HG03565 (cell line): Measurements from ENCODE around the gene ZNF24.
A peak's percentile ranks its signal among the peaks of the same experiment; 100 is the strongest.

Experiments used
- ATAC-seq: cut with Tn5 transposase; IDR thresholded peaks from one replicate; pipeline ENCODE4 v1.9.1; 2021; ENCODE audit warnings: mild to moderate bottlenecking, moderate library complexity; ENCODE audit not compliant: unreplicated experiment

The ZNF24 gene

DNA sequence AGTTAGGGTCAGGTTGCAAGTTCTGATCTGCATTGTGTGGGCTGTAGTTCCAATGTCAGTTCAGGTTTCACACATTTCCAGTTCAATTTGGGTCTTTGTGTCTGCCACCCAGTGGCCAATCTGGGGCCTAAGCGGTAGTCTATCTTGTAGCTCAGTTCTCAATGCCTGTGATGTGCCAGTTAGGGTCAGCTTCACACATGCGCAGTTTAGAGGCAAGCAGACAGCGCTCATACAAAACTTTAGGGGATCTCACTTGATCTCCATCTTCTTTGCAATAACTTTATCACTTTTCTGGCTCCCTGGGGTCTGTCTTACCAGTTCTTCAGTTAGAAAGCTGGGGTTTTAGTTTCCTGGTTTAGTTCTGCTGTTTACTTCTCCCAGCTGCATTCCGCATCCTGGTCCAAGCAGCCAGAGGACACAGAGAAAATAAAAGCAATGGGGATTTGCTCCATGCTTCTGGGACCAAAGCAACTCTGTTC lies 11.0 kb upstream of the ZNF24 start:
- ATAC-seq: peak; percentile 97

DNA sequence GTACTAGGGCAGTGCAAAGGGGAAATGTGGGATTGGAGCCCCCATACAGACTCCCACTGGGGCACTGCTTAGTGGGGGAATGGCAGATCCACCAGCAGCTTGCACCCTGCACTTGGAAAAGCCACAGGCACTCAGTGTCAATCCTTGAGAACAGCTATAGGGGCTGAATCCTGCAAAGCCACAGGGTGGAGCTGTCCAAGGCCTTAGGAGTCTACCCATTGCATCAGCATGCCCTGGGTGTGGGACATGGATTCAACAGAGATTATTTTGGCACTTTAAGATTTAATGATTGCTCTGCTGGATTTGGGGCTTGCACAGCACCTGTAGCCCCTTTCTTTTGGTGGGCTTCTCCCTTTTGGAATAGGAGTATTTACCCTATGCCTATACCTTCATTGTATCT lies 8.6 kb upstream of the ZNF24 start:
- ATAC-seq: no peak

DNA sequence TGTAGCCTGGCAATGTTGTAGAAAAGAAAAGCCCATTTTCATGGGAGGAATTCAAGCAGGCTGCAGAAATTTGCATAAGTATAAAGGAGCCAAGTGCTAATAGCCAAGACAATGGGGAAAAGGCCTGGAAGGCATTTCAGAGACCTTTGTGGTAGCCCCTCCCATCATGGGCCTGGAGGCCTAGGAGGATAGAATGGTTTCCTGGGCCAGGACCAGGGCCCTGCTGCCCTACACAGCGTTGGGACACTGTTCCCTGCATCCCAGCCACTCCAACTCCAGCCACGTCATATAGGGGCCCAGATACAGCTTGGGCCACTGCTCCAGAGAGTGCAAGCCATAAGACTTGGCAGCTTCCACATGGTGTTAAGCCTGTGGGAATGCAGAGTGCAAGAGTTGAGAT lies 8.1 kb upstream of the ZNF24 start:
- no peak for ATAC-seq

DNA sequence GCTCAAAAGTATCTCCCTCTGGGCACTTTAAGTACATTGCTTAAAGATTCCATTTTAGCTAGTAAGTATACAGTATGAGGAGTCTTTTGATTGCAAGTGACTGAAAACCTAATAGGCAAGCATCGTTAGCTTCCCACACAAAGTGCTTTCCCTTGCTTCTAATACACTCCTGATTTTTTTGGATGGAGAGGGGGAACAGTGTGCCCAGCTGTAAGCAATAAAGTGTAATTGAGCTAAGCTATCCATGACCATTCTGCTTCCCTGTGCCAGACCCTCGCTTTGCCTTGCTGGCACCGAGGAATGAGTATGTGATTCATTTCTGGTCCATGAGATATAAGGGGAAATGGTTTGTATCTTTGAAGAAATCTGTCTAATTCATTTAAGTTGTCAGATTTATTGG lies 3.8 kb upstream of the ZNF24 start:
- no peak for ATAC-seq

DNA sequence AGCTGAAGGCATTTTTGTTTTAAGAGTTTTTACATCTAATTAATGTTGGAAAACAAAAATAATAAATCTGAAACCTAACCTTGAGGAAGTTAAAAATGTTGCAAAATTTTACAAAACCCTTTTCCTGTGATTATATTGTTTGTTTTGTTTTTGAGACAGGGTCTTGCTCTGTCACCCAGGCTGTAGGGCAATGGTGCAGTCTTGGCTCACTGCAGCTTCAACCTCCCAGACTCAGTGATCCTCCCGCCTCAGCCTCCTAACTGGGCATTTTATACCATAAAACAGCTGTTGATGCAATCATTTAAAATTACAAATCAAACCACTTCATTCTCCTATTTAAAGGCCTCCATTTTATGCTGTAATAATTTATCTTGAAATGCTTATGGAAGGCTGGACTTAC lies 1.7 kb upstream of the ZNF24 start:
- ATAC-seq: no peak

DNA sequence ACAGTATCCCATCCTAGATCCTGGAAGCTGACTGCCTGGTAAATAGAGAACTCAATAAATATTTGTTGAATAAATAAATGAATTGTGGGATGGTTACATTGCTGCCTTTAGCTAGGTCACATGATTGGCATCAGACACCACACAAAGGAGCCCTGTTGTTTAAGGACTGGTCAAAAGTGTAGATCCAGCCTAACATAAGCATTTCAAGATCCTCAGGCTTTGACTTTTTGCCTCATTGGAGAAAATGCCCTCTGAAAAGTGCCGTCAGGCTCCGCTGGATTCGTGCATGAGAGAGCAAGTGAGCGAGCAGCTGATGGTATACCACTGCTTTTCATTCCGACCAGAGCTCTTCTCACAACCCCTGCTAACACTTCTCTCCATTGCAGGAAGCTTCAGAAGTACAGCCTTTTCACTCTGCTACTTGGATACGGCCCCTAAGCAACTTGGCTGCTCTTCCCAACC lies 1.3 kb upstream of the ZNF24 start:
- ATAC-seq: no peak

DNA sequence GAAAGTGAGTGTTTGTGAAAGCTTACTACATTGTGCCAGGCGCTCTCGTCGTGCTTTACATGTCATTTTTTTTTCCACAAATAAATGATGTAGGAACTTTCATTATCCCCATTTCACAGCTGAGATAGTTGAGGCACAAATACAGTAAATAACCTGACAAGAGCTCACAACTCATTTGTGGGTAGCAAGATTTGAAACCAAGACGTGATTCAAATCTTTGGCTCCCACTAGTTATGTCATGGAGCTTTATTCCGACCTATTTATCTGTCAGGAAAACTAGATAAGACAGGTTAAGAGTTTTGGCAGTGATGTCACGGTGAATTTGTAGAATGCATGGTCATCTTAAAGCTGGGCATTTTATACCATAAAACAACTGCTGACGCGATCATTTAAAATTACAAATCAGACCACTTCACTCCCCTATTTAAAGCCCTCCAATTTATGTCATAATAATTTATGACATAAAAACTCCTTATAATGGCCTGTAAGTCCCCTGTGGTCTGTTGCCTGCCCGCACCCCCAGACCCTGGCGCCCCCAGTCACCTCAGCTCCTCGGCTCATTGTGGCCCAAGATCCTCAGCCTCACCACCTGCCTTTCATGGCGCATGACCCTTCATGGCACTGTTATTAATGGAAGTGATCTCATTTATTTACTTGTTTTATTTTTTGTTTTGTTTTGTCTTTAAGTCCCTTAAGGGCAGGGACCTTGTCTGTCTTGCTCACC lies 678 bp upstream of the ZNF24 start:
- no peak for ATAC-seq

DNA sequence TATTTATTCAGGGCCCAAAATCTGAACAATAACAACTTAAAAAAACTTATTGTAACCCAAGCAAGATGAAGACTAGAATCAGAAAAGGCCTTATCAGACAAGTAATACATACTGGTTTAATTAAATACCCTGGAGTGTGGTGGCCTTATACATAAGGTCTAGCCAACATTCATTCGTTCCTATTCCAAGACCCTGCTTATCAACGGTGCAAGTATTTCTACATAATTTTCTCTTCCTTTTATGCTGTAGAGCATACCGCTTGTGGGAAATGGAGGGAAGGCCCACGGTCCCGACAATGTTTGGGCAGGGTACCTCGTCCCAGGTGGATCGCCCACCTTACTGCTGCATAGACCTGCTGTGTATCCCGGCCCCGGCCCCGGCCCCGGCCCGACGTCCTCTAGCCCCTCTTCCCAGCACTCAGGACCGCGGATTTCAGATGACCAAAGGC lies 708 bp downstream of the ZNF24 start:
- no peak for ATAC-seq

DNA sequence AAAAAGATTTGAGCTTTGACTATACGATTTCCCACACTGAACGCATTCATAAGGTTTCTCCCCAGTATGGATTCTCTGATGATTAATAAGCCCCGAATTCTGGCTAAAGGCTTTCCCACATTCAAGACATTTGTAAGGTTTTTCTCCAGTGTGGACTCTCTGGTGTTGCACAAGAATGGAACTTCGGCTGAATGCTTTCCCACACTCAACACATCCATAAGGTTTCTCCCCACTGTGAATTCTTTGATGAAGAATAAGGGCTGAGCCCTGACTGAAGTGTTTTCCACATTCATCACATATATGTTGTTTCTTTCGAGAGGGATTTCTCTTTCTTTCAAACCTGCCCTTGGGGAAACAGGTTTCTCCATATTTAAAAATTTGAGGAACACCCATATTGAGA lies 6.9 kb downstream of the ZNF24 start:
- ATAC-seq: no peak

DNA sequence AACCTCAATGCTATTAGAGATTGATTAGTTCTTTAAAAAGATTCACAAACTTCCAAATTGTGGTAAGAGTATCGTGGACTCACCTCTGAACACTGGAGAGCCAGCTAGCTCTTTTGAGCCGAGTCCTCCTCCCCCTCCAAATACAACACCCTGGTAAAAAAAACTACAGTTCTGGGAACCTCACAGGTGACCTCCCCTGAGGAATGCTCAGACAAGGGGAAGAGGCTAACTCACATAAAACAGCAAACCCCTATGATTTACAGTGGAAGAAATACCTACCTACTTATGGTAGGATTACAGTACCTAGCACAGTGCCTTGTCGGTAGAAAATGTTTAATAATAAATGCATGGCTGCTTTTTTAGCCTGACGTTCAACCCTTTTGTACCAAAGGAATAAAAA lies 8.4 kb downstream of the ZNF24 start:
- ATAC-seq: no peak

DNA sequence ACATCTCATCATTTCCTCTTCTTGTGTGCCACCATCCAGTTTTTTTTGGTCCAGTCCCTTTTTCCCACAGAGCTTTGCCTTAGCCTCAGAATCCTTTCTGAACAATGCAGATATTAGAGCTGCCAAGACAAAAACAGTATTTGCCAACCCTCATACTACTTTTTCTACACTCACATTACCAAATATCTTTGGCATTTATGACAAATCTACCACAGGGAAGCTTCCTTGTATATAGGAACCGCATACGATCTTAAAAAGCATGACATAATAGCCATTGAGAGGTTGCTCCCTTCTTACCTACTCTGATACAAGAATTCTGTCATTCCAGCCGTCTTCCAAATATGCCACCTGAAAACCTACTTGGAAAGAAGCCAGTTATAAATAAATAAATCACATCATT lies 9.4 kb downstream of the ZNF24 start:
- ATAC-seq: no peak

DNA sequence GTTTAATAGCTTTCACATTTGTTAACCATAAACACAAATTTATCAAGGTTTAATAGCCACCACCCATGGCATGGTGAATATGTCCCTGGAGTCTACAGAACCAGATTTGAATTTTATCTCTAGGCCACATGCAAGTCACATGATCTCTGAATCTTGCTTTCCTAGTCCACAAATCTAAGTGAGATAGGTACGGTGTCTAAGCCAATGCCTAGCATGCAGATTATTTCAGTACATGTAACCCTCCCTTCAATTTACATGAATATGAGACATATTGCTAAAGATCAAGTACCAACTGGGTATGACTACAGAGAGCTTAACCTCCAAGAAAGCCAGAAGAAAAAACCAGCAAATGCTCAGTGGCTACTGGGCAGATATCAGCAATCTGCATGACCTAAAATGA lies 10.0 kb downstream of the ZNF24 start:
- no peak for ATAC-seq

DNA sequence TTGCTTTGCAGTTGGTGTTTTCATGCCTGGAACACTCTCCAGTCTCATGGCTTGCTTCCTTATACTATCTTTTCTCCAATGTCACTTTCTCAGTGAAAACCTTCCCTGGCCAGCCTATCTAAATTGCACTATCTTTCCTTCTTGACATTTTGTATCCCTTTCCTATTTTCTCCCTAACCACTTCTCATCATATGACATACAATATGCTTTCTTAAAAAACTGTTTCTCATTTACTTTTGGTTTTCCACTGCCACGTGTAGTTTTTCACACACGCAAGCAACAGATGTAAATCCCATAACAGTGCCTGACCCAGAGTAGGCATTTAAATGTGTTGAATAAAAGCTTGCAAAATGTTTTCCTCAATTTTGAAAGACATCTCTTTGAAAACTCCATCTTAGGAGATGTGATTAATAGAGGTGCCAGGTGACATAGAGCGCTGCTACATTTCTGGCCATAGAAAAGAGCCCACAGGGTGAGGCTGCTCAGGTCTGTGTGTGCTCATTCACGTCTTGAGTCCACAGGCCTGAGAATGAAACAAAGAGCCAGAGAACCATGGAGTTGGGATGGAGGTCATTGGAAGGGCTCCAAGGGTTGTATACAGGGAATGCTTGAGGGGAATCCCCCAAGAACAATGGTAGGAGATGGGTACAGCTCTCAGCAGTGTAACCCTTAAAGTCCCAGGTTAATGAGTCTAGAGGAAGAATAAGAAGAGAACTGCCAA lies 12.7 kb downstream of the ZNF24 start:
- ATAC-seq: no peak

DNA sequence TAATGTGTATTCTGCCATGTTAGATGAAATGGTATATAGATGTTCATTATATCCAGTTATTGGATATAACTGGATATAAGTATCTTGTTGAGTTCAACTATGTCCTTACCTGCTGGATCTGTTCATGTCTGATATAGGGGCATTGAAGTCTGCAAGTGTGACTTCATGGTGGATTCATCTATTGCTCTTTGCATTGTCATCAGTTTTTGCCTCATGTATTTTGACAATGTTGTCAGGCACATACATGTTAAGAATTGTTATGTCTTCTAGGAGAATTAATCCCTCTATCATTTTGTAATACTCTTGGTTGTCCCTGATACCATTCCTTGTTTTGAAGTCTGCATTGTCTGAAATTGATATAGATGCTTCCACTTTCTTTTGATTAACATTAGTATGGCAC lies 15.4 kb downstream of the ZNF24 start:
- ATAC-seq: no peak

DNA sequence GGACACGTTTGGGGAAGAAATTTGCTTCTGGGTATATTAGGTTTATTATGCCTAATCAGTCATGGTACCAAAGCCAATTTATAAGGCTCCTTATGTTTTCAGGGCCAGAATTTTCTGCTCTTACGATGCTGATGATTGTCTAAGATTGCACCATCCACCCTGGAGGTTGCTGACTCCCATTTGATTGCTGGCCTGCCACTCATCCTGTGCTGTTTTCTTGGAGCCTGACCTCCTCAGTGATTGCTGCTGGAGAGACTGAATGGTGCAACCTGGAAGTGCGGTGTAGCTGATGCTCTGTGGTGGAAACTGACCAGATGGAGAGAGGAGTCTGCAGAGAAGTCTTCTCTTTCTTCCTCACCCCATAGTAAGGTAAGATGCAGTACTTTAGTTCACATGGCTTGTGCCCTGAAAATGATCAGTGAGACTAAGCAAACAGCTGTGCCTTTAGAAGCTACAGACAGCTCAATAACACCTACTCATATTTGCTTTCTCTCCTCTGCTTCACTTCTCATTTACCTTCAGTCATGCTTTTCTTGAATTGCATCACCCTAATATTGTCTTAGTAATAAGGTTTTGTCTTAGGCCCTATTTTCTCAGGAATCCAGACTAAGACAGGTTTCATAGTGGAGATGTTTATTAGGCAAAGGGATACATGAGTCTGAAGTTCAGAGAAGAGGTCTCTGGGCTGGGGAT lies 17.4 kb downstream of the ZNF24 start:
- no peak for ATAC-seq

DNA sequence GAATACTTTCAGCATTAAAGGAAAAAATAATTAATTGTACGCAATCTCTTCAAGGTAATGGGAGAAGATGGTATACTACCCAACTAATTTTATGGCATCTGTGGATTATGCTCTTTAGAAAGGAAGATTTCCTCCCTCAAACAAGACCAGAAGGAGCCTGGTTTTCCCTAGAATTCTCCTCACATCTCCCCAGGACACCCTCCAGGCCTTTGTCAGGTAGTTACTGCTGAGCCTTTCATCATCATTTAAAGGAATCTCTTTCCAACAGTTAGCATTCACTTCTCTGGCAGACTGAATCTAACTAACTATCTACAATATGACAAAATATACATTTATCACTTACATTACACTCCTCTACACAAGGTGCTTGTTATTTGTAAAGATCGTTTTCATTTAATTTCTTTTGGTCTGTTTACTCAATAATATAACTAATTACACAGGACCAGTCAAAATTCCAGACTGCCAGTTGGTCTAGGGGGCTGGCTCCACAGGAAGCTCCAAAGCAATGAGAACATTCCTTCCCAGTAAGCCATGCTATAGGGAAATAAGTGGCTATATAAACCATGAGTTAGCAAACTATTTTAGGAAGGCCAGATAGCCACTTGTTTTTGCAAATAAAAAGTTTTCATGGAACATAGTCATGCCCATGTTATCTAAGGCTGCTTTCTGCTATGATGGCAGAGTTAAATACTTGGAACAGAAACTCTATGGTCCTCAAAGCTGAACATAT lies 19.1 kb downstream of the ZNF24 start:
- no peak for ATAC-seq

DNA sequence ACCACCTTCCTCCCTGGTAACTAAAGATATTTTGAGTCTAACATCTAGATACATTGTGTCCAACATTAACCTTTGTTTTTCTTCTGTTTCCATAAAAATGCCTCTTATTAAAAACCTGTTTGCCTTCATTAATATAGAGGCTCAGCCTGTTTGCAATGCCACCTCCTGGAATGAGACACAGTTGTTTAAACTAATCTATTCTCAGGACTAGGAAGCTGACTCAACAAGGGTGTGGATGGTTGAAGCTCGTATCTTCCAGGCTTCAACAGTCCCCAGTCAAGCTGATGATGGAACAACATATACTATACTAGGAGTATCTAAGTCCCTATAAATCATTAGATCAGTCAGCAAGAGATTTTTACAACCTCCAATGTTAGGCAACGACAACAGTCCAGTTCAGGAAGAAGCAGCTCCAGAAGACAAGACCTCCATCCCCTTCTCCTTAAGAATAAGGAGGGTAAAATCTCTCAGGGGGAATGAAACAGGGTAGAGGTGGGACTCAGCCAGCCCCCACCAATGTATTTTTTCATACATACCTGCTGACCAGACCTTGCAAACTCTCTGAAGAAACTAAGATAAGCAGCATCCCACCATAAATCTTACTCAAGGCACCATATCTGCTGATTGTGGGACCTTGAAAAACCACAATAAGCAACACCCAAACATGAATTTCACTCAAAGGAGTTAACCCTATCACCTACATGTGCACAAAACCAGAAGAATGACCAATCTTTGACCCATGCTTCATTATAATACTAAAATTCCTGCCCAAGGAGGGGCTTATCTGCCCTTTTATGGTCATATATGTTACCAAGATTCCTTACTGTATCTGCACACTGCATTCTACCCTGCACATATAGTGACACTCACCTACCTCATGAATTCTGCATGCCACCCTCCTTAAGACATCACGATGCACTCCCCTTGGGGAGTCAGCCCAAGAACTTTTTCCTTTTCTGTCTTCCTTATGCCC lies 21.4 kb downstream of the ZNF24 start:
- no peak for ATAC-seq

DNA sequence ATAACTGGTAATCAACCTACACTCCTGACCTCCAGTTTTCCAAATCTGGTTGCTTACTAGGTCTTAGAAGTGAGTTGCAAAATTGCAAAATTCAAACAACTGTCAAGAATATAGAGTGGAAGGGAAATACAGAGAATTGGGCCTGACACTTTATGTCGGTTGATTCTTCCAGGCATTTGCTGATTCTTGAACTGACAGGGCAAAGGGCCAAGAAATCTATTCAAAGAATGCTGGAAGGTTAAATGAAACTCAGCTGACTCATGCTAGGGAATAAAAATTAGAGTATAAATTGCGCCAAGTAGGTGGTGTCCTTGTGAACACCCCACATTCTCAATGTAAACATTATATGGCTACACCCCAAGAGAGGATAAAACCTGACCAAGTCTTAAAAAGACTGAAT lies 32.7 kb downstream of the ZNF24 start:
- no peak for ATAC-seq

DNA sequence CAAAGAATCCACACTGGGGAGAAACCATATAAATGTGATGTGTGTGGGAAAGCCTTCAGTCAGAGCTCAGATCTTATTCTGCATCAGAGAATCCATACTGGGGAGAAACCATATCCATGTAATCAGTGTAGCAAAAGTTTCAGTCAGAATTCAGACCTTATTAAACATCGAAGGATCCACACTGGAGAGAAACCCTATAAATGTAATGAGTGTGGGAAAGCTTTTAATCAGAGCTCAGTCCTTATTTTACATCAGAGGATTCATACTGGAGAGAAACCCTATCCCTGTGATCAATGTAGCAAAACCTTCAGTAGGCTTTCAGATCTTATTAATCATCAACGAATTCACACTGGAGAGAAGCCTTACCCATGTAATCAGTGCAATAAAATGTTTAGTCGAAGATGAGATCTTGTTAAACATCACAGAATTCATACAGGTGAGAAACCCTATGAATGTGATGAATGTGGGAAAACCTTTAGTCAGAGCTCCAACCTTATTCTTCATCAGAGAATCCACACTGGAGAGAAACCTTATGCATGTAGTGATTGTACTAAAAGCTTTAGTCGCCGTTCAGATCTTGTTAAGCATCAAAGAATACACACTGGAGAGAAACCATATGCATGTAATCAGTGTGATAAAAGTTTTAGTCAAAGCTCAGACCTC lies 37.5 kb downstream of the ZNF24 start:
- ATAC-seq: no peak
